Cardiac muscle cell (in vitro differentiated cells and primary cell): ENCODE results near the gene CBX5. TPM values are rescaled to one million over a fixed set of nuclear protein-coding genes. Genes with fewer than 3 reads are reported as not detected.

Experiments
- DNase-seq, 2 donors: peaks; one replicate each; pipeline versions ENCODE4 v3.0.0 to v3.0.0-alpha.2; 2010 to 2017; ENCODE audit warnings: low read depth in 1 of 2, low spot score in 1 of 2
- H3K27ac ChIP-seq: fragments of 200-600 bp; sonication (generic); 2 replicates; pipeline ENCODE4 v1.5.1; 2016
- H3K27me3 ChIP-seq: fragments of 200-600 bp; sonication (generic); 2 replicates; pipeline ENCODE4 v1.6.0; 2016; ENCODE audit warnings: control low read depth
- H3K36me3 ChIP-seq: fragments of 200-600 bp; sonication (generic); 2 replicates; pipeline ENCODE4 v1.5.1; 2016; ENCODE audit warnings: control low read depth
- H3K4me1 ChIP-seq: fragments of 200-600 bp; sonication (generic); 2 replicates; pipeline ENCODE4 v1.8.1; 2017; ENCODE audit warnings: low read depth, mild to moderate bottlenecking, mixed run types
- H3K4me3 ChIP-seq: fragments of 200-600 bp; sonication (generic); 2 replicates; pipeline ENCODE4 v1.5.1; 2016; ENCODE audit warnings: mild to moderate bottlenecking
- H3K9me3 ChIP-seq: fragments of 200-600 bp; sonication (generic); 2 replicates; pipeline ENCODE4 v1.5.1; 2017; ENCODE audit warnings: low read depth, mild to moderate bottlenecking, control low read depth
- polyA plus RNA-seq: library from polyadenylated mRNA; unstranded; fragments of >200 nt; fragmentation: Nextera tagmentation; extraction: Ambion mirVana; gene quantifications from 2 replicates; pipeline ENCODE4 v1.2.1, GENCODE V29; 2016
- total RNA-seq: library from RNA; depleted of rRNA; stranded (reverse); fragments of >200 nt; gene quantifications from 2 replicates; pipeline ENCODE4 v1.2.3, GENCODE V29; 2016
- TF ChIP-seq, protein P1 (sequence below): IDR thresholded peaks from 2 replicates; pipeline ENCODE4 v1.5.1; 2012; ENCODE audit warnings: low read depth, mild to moderate bottlenecking, low read length

CBX5 gene
- total and polyA plus RNA-seq, 2 experiments from 2014 or later = 49.5 to 98.3 TPM

DNA sequence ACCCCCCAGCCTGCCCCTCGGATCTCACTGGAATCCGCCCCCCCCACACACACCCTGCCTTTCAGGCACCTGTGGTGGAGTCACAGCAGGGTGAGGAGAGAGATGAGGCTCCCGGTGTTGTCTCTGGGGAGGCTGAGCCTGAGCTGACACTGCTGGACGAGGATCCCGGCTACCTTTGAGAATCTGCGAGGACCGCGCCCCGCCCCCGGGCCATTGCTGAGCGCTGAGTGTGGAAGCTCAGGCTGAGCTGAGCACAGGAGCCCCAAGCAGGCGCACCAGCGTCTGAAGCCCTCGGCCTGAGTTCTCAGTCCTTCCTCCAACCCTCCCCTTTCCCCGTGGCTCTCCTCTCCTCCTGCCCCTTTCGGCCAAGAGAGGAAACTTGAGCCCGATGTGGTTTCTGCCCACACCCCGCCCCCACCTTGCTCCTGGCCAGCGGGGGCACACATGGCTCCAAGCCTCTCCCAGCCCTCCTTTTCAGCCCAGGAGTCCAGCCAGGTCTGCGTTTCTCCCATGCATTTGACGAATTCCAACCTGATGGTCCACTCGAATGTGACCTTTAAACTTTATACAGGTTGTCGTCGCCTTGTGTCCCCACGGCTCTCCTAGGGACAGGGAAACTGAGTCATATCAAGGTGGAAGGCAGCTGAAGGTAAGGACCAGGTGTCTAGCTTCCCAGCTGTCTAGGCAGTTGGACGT lies 21.0 kb upstream of the CBX5 start, which contains the start of gene NFE2:
NFE2 (minus strand) TSS at position 284 of the 696 bp plus-strand sequence. CDS start 5,767 bp downstream, outside the sequence.
- H3K4me3 ChIP-seq = peak within 1 kb of the TSS; percentile 10
- H3K27ac ChIP-seq = peak within 1 kb of the TSS; percentile 68
- H3K4me1 ChIP-seq = peaks cover 19% of the 10 kb centered on the region
- TF ChIP-seq, protein P1, sequence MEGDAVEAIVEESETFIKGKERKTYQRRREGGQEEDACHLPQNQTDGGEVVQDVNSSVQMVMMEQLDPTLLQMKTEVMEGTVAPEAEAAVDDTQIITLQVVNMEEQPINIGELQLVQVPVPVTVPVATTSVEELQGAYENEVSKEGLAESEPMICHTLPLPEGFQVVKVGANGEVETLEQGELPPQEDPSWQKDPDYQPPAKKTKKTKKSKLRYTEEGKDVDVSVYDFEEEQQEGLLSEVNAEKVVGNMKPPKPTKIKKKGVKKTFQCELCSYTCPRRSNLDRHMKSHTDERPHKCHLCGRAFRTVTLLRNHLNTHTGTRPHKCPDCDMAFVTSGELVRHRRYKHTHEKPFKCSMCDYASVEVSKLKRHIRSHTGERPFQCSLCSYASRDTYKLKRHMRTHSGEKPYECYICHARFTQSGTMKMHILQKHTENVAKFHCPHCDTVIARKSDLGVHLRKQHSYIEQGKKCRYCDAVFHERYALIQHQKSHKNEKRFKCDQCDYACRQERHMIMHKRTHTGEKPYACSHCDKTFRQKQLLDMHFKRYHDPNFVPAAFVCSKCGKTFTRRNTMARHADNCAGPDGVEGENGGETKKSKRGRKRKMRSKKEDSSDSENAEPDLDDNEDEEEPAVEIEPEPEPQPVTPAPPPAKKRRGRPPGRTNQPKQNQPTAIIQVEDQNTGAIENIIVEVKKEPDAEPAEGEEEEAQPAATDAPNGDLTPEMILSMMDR = peak; percentile 11
- H3K9me3 ChIP-seq = no peaks in the 10 kb centered on the region
- H3K36me3 ChIP-seq = no peaks in the 10 kb centered on the region
- no peaks in the 10 kb centered on the region for H3K27me3 ChIP-seq
- peak; percentile 83 to 85 for DNase-seq

DNA sequence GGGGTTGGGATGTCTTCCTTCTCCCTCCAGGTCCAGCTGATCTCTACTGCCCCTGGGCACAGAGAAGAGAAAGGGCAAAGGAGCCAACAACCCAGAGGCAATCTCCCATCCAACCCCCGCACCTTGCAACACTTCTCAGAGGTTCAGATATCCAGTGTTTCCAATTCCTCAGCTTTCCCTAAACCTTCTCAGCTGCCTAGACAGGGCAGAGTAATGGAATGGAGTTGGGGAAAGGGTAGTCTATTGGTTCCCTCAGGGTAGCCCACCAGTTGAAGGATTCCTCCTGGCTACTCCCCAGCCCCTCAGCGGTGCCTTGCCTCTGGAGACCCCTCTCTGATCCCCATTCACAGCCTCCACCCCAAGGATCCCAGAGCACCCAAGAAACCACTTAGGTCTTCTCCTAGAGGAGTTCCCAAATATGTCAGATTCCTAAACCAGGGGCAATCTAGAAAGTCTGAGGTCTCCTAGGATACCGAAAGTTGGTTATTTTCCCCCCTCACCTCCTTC lies 20.4 kb upstream of the CBX5 start:
- Histone ChIP-seq H3K36me3 (no peaks in the 10 kb centered on the region), H3K4me3 (peak overlapping the region; percentile 10), H3K9me3 (no peaks in the 10 kb centered on the region), H3K27me3 (no peaks in the 10 kb centered on the region), H3K27ac (peak overlapping the region; percentile 68), H3K4me1 (peaks cover 25% of the 10 kb centered on the region)
- DNase-seq = no peak
- TF ChIP-seq, protein P1 = no peak

DNA sequence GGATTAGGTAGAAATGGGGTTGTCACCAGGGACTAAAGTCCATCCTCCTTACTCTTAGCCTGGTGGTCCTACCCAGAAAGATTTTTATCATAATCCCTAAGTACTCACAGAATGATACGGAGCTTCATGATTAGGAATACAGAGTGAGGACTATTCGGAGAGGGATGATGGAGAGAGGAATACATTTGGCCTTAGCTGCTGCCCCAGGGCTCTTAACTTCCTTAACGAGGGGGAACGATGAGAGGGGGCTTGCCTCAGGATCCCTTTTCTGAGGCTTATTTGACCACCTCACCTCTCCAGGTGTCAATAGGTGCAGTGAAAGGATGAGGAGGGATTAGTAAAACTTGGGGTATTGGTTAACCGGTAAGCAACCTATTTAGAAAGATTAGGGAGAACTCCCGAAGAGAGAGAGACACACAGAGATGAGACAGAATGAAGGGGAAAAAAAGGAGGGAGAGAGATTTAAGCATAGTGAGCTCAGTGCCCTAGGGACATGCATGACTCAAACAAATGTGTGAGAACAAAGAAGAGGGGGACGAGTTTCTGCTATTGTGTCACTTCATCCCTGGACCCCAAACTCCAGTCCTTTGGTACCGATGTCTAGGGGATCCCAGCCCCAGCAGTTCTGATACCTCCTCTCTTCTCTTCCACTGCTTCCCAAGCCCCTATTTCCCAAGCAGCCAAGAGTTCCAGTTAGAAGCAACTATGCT lies 19.7 kb upstream of the CBX5 start:
- H3K36me3 ChIP-seq = no peaks in the 10 kb centered on the region
- H3K9me3 ChIP-seq = no peaks in the 10 kb centered on the region
- H3K27ac ChIP-seq = no peak overlapping the region
- peaks cover 30% of the 10 kb centered on the region for H3K4me1 ChIP-seq
- DNase-seq = no peak
- TF ChIP-seq, protein P1 = no peak
- H3K4me3 ChIP-seq = no peak overlapping the region
- no peaks in the 10 kb centered on the region for H3K27me3 ChIP-seq

DNA sequence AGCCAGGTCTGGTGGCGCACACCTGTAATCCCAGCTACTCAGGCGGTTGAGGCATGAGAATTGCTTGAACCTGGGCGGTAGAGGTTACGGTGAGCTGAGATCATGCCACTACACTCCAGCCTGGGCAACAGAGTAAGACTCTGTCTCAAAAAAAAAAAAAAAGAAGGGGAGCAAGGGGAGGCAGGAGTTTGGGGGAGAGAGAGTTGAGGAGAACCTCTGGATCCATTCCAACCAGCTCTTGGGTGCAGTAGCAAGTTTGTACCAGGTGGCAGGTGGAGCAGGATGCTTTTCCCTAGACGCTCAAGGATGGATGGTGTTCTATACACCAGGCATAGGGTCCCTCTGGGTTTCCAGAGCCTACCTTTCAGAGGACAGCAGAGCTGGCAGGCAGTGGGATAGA lies 19.0 kb upstream of the CBX5 start:
- no peak overlapping the region for H3K4me3 ChIP-seq
- H3K27ac ChIP-seq = no peak overlapping the region
- H3K9me3 ChIP-seq = no peaks in the 10 kb centered on the region
- DNase-seq = no peak
- peaks cover 30% of the 10 kb centered on the region for H3K4me1 ChIP-seq
- TF ChIP-seq, protein P1 = no peak
- H3K27me3 ChIP-seq = no peaks in the 10 kb centered on the region
- H3K36me3 ChIP-seq = no peaks in the 10 kb centered on the region

DNA sequence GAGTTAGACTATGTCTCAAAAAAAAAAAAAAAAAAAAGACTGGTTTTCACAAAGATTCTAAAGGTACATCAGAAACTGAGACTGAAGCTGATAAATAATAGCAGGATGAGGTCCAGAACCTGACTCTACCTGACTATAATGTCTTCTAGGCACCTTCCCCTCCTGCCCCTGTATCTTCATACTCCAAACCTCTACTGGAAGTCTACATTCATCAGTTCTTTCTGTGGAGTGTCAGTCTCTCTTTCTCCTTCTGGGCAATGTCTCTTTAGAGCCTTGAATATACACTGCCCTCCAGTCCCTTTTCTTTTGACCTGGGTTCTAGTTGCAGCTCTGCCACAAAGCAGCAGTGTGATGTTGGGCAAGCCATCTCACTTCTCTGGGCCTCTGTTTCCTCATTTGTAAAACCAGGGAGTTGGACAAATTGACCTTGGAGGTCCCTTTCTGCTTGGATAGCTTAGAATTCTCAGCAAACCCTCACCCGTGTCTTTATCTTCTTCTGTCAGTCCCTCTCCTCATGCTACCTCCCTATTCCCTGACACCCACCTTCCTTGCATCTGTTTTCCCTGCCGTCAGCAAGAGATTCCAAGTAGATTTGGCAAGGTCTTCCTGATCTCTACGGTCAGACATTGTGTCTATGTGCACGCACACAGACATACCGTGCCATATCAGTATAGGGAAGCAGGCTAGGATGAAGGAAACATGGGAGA lies 16.6 kb upstream of the CBX5 start:
- DNase-seq = no peak
- Histone ChIP-seq H3K36me3 (no peaks in the 10 kb centered on the region), H3K27me3 (no peaks in the 10 kb centered on the region), H3K4me1 (peaks cover 30% of the 10 kb centered on the region), H3K4me3 (no peak overlapping the region), H3K9me3 (no peaks in the 10 kb centered on the region), H3K27ac (peak overlapping the region; percentile 80)
- TF ChIP-seq, protein P1 = no peak
